Ureter (tissue), 1 donor: ENCODE data around the gene ADCK2. TPM values are rescaled to one million over a fixed set of nuclear protein-coding genes. Genes with fewer than 3 reads are reported as not detected.
"Not testable (repeated sequence)": the region's sequence is repeated elsewhere in the genome, so short reads cannot be mapped to it uniquely, and the experiment has no call there.

ENCODE experiments used
- DNase-seq: peaks from one replicate; pipeline ENCODE4 v3.0.0-alpha.2; 2020; ENCODE audit warnings: low spot score
- total RNA-seq: library from RNA; stranded (reverse); gene quantifications from one replicate; pipeline ENCODE4 v1.2.4, GENCODE V29; 2023
- donor health status: DM: yes; HTN: yes; CAD: no.

Gene ADCK2, protein sequence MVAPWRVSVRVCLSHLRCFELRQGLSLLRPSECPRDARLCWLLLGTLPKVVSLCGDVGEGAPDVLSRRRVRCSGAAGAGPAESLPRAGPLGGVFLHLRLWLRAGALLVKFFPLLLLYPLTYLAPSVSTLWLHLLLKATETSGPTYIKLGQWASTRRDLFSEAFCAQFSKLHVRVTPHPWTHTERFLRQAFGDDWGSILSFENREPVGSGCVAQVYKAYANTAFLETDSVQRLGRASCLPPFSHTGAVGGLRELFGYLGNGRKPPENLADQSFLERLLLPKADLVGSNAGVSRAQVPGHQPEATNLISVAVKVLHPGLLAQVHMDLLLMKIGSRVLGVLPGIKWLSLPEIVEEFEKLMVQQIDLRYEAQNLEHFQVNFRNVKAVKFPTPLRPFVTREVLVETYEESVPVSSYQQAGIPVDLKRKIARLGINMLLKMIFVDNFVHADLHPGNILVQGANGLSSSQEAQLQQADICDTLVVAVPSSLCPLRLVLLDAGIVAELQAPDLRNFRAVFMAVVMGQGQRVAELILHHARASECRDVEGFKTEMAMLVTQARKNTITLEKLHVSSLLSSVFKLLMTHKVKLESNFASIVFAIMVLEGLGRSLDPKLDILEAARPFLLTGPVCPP
- 28.9 TPM for total RNA-seq

DNA sequence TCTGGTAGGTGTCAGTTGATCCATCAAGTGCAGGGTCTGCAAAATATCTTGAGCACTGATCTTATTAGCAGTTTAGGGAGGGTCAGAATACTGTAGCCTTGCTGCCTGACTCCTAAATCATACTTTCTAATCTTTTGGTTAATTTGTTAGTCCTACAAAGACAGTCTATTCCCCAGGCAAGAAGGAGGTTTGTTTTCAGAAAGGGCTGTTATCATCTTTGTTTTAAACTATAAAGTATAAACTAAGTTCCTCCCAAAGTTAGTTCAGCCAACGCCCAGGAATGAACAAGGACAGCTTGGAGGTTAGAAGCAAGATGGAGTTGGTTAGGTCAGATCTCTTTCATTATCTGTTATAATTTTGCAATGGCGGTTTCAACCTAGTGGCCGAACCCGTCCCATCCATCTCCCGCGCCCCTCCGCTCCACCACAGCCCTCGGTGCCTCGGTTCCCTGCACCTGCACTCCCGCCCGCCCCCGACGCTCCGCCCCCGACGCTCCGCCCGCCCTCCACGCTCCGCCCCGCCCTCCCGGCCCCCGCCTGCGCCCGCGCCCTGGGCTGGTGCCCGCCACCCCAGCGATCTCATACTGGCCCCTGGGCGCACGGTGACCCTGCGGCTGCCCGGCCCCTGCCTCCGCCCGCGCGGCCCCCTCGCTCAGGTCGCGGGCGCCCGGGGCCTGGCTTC, at the start of gene ADCK2:
Gene ADCK2, plus strand, starts transcription at position 564 of the 681 bp plus-strand sequence. CDS start 386 bp downstream, outside the sequence.
- peak; percentile 63 for DNase-seq

DNA sequence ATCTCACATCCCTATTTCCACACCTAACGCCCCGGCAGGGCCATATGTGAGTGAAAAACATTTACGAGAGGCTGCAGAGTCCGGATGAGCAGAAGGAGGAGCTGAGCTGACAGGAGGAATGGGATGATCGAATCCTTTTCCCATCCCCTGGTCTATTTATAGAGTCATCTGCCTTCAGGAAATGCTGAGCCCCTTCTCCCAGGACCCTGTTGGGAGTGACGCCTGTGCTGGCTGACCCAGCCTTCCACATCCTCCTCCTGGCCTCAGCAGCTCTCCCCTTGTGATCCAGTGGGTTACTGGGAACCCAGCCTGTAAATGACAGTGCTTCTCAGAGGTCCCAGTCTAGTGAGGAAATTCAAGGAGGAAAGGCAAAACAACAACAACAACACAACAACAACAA, 48.8 kb upstream of the ADCK2 start:
- no peak for DNase-seq

DNA sequence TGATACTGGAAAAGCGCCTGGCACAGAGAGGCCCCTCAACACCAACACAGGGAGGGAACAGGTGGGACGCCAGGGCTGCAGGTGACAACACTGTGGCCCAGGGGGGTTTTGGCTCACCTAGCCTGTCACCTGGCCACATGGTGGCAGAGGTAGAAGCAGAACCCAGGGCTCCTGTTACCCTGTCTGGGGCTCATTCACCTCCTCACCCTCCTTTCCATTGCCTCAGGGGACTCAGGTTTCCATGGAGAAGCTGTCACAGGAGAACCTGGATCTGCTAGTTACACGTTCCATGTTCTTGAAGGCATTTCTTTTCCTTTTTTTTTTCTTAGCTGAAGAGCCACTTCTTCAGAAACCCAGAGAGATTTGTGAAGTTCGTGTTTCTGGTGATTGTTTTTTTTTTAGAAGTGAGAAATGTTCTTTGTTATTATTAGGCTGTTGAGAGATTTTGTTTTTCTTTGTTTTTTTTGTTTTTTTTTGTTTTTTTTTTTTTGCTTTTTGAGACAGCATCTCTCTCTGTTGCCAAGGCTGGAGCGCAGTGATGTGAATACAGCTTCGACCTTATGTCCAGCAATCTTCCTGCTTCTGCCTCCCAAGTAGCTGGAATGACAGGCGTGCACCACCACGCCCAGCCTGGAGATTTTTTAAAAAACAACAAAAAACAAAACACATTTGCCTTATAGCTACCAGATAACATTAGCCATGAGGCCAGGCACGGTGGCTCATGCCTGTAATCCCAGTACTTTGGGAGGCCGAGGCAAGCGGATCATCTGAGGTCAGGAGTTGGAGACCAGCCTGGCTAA, 48.2 kb upstream of the ADCK2 start:
- DNase-seq = no peak

DNA sequence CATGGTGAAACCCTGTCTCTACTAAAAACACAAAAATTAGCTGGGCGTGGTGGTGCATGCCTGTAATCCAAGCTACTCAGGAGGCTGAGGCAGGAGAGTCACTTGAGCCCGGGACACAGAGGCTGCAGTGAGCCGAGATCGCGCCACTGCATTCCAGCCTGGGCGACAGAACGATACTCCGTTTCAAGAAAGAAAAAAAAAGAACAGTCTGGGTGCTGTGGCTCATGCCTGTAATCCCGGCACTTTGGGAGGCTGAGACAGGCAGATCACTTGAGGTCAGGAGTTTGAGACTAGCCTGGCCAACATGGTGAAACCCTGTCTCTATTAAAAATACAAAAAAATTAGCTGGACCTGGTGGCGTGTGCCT, 47.6 kb upstream of the ADCK2 start:
- DNase-seq = not testable (repeated sequence)

DNA sequence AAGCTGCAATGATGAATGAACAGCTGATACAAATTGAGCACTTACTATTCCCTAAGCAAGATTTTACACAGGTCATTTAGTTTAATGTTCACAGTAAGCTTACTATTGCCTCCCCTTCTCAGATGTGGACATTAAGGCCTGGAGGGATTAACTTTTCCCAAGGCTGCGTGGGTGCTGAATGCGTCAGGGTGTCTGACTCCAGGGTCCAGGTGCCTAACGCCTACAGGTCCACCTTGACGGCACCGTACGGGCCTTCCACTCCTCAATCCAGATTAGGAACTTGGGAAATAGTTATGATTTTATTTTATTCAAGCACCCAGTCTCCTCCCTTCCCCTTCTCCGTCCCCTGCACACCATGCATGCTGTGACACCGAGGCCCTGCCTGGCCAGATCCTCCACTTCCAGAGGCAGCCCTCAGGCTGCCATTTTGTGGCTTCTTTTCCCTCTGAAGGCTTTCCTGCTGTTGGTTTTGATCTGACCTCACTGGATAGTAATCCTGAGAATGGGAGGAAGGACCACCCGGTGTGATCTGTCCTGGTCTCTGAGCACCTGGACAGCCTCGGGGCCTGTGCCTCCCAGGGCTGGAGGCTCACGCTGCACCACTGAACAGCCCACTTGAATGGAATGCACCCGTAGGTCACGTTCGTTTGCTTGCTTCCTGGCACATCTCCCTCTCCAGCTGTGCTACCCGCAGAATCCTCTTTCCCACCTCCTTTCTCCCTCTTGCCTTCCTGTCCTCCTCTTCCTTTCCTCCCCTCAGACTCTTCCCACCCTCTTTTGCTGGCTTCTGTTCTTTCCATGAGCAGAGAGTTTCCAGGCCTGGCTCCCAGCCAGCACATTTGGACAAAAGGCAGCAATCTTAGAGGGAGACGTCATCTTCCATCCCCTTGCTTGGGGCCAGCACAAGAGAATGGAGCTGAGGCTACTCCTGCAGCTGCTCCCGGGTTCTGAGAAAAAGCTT, 46.6 kb upstream of the ADCK2 start:
- peak; percentile 89 for DNase-seq

DNA sequence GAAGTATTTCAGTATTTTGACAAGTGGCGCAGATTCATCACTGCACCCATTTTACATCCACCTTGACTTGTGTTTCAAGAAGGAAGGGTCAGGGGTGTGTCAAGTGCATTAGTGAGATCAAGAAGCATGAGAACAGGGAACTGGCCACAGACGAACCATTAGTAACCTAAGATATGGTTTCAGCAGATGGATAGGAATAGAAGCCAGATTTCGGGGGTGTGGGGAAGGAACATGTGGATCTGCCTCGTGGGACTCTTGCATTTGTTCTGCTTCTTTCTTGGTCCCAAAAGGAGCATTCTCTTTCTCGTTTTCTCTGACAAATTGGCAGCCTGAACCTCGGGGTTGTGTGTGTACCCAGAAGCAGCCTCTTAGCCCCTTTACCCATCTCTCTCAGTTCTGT, 41.7 kb upstream of the ADCK2 start:
- DNase-seq = no peak

DNA sequence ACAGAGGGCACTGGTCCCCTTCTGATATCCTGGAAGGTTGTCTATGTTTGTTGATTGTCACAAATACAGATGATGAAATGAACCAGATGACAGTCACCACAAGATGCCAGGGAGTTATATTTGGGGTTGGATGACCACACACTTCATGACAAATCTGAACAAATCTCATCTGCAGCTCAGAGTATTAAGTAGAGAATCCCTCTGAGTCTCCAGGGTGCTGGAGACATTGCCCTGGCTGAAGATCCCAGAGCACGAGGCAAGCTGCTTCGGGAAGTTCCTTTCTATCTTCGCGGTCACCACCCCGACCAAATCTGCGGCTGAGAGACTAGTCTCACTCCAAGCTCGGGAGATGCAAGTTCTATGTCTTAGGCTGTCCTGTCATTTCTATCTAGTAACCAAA, 41.1 kb upstream of the ADCK2 start:
- no peak for DNase-seq

DNA sequence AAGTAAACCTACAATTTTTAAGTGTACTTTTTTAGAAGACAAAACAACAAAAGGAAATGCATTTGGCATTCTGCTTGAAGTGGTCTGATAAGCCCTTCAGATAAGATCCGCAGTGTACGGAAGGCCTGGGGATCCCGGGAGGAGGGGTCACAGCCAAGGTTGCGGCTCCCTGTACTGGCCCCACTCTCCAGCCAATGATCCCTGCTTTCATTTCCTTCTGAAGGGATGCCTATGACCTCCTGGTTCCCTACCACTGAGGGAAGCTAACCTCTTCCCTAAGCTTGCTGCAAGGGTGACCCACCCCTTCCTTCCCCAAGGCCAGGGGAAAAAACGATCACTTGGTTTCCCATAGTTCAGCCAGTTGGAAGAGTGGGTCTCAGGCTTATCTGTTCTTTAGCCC, 37.4 kb upstream of the ADCK2 start:
- no peak for DNase-seq

DNA sequence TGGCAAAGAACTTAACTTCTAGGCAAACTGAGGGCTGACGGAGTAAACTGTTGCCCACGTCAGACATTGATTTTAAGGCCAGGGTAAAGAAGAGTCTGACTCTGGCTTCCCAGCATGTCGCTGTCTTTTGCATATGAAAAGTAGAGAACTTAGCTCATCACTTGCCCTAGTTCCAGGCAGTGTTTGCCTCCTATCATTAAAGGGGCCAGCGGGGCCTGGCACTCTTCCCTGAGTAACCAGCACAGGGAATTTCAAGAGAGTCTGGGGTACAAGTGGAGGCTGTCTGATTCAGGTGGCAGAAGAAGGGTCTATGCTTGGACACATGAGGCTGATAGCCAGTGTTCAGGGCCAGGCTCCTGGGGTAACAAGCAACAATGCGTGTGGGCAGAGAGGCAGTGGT, 36.9 kb upstream of the ADCK2 start:
- no peak for DNase-seq

DNA sequence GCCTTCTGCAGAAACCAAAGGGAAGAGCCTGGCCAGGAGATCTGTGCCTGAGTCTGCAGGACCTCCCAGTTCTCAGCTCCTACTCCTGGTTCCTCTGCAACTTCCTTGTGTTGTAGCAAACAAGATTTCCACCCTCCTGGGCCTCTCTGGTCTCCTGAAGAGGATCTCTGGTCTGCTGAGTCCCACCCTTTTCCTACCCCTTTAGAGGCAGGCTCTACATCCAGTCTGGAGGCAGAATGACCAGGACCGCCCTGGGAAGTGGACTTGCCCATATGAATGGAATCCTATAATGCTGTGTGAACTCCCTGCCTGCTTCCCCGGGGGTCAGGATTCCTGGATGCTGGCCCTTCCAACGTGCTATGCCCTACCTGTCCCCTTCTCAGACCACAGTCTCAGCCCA, 35.3 kb upstream of the ADCK2 start:
- DNase-seq = no peak

DNA sequence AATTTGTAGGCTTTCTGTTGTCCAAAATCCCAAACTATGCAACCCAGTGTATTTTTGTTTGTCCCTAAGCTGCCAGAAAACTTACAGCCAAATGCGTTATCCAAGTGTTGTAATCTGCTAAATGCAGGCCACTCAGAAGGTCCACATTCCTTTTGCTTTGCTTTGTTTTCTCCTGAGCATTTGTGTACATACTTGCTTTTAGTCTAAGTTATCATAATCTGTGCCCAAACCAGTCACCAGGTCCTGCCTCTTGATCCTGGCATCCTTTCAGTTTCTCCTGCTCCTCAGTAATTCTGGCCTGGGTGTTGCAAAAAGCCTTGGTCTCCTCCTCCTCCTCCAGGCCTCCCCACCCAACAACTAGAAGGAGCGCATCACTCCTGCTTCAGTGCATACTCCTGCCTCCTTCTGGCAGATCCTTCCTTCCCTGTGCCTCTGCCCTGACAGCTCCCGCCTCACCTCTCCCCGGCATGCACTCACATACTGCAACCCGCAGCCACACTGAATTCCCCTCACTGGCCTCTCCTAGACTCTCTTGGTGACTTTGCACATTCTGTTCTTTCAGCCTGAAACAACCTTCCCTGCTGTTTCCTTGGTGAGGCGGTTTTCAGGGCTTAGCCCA, 34.5 kb upstream of the ADCK2 start:
- no peak for DNase-seq

DNA sequence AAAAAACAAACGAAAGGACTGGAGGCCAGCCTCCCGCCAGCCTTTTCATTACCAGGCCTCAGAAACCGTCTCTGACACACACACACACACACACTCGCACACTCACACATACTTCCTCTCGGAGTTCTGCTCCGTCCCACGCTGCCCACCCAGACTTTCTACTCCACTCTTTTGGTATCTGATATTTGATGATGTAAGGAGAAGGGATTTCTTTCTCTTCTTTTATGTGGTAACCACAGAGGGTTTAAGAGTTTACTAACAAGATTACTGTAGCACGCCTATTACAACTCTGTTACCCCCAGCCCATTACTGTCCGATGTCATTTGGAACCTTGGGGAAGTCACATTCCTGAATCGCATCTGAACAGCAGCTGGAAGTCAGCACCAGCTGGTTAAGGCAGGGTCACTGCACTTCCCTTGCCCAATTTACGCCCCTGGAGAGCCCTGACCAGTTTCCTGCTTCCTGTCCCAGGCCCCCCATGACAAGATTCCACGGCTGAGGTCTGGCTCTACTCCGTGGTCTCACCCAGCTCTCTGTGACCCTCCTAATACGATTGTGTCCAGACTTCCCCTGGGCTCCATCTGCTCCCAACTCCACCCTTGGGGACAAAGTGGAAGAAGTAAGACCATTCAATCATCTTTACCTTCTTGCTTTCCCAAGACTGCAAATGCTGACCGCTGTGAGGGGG, 33.2 kb upstream of the ADCK2 start:
- no peak for DNase-seq

DNA sequence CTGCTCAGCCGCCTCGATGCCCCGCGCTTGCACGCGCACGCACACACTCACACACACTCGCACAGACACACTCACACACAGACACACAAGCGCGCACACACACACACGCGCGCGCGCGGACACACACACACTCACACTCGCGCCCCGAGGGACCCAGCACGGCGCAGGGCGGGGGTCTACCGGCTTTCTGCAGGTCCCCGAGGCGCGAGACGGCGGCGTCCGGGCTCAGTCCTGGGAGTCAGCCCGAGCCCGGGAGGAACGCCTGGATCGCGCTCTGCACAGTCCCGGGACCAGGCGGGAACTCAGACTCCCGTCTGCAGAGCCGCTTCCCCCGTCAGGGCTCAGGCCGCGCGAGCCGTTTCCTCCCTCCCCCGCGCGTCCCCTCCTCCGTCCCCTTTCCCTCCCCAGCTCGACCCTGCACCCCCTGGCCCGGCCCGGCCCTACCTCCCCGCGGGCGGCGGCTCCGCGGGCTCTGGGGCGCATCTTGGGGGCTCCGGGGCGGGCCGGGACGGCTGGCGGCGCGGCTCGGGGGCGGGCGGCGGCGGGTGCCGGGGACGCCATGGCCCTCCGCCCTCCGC, 32.6 kb upstream of the ADCK2 start:
- DNase-seq = no peak

DNA sequence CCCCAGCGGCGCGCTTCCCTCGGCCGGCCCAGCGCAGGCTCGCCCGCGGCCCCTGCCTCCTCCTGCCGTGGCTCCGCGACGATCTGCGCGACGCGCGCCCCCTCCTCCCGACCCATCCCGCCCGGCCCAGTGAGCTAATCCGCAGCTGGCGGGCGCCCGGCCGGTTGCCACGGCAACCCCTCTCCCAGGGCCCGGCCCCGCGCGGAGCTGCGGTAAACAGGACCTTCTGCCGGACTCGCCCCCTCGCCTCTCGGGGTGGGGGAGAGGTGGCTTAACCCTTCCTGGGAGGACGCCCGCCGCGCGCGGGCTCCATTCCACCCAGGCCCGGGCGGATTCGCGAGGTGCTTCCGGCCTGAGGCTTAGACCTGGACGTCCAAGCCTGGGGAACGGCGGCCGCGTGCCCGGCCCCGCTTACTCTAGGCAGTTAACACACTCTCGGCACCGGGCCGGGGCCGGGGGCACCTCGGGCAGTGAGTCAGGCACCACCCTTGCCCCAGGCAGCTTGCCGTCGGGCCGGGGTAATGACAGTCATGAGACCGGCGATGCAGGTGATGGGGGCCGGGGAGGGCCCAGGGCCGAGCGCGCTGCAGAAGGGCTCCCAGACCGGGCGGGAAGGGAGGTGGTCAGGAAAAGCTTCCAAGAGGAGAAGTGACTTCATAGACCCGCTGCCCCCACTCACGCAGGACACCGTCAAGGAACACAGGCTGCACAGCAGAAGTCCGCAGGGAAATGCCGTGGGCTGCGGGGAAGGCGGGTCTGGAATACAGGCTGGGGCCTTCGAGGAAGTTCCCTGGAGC, 31.8 kb upstream of the ADCK2 start, which contains the start of gene DENND2A:
Gene DENND2A, minus strand, starts transcription at position 87 of the 797 bp plus-strand sequence. CDS start 38,416 bp downstream, outside the sequence.
- no peak for DNase-seq

DNA sequence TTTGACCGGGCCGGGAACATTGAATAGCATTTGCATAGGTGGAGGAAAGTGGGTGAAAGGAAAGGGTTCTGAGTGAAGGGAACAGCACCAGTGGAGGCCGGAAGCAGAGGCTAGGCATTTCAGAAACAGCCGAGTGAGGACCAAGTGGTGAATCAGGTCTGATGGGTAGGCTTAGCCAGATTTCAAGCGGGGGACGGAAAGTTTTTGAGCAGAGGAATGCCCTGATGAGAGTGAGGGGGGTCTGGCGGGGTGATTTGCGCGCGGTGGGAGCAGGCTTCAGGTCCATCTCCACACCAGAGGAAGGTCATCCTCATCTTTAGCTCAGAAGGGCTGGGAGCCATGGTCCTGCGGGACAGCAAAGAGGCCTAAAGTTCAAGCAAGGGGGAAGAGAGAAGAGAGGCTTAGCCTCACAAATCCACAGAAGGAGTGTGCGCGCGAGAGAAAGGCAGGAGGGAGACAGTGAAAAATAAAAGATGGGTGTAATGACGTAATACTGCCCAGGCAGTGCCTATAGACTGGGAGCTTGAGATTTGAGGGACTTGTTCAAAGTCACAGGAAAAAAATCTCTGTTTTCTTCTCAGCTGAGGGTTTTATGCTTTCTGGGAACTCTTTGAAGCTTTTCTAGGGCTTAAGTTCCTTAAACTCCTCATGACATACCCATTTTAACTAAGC, 31.1 kb upstream of the ADCK2 start:
- no peak for DNase-seq

DNA sequence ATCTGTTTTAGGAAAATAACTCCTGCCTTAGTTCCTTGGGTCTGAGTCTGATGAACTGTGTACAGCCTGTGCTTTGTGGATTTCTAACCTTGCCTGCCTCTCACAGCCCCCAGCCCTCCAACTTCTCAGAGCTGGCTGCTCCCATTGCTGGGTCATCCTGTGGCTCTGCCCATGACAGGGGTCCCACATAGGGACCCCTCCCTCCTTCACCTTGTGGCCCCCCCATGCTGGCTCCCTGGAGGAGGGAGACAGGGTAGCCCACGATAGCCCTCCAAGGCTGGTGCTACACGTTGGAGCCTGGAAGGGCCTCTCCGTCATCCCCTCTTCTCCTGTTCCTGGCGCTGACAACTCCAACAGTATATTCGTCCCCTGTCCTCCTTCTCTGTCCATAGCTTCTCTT, 29.3 kb upstream of the ADCK2 start:
- DNase-seq = no peak

DNA sequence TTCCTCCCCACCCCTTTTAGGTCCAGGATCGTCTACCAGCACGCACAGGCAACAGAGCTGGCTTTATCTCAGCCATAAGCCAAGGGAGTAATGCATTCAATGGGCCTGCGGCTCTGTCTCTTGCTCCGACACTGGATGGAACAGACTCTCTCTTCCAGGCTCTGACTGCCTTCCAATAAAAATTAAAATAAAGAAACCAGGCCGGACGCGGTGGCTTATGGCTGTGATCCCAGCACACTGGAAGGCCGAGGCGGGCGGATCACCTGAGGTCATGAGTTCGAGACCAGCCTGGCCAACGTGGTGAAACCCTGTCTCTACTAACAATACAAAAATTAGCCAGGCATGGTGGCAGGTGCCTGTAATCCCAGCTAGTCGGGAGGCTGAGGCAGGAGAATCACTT, 28.0 kb upstream of the ADCK2 start:
- not testable (repeated sequence) for DNase-seq
